GM12878 (cell line): Measurements from ENCODE around the gene GSE1. TPM values are rescaled to one million over a fixed set of nuclear protein-coding genes. Genes with fewer than 3 reads are reported as not detected.
A peak's percentile ranks its signal among the peaks of the same experiment; 100 is the strongest.

Experiments
- ATAC-seq: fragments of 200-7000 bp; cut with Tn5 transposase; 3 replicates; pipeline ENCODE4 v1.9.1; 2020; ENCODE audit warnings: mild to moderate bottlenecking, moderate library complexity
- BruUV-seq: library from RNA; stranded (reverse); fragments of 400-500 nt; replicated peaks from 2 replicates; lab custom pipeline; 2021; lab: Mats Ljungman, UMichigan
- CTCF ChIA-PET: fragments of 300-600 bp; sonication (Branson Sonifier 250); formaldehyde crosslinking; extraction: SDS; loops from one replicate; lab custom pipeline; 2021; ENCODE audit warnings: inconsistent platforms; lab: Yijun Ruan, JAX
- POLR2A ChIA-PET: fragments of 350-600 bp; formaldehyde crosslinking; extraction: SDS; loops from one replicate; lab custom pipeline; 2021; ENCODE audit warnings: inconsistent platforms; lab: Charles Lee
- RAD21 ChIA-PET: fragments of 300-600 bp; sonication (Branson Sonifier 250); formaldehyde crosslinking; loops from one replicate; lab custom pipeline; 2023; ENCODE audit warnings: antibody characterized with exemption; ENCODE audit not compliant: unreplicated experiment; lab: Charles Lee
- SMC1A ChIA-PET: fragments of 300-600 bp; sonication (Branson Sonifier 250); formaldehyde crosslinking; loops from one replicate; lab custom pipeline; 2023; ENCODE audit not compliant: unreplicated experiment, uncharacterized antibody; lab: Charles Lee
- DNase-seq: peaks from one replicate; pipeline ENCODE4 v3.0.0-alpha.2; 2011; ENCODE audit warnings: low read depth, low spot score
- FAIRE-seq: peaks from 3 replicates; lab custom pipeline; 2011; peaks lifted over from hg19 to GRCh38; lab: Jason Lieb, UNC
- H2AFZ ChIP-seq: 2 replicates; pipeline ENCODE4 v1.6.0; 2011; ENCODE audit warnings: low read depth, low read length, control low read depth; ENCODE audit not compliant: control insufficient read depth
- H3K27ac ChIP-seq: 2 replicates; pipeline ENCODE4 v1.5.1; 2011; ENCODE audit warnings: control low read depth; ENCODE audit not compliant: control insufficient read depth, insufficient read depth
- H3K27me3 ChIP-seq, 2 experiments: replicated peaks in 1 of 2; 2 replicates each; pipeline versions ENCODE4 v1.6.0 to v1.6.1; 2011; ENCODE audit warnings: low read length in 1 of 2; ENCODE audit not compliant: control insufficient read depth in 2 of 2, insufficient read depth in 2 of 2
- H3K36me3 ChIP-seq, 2 experiments: 2 replicates each; pipeline ENCODE4 v1.5.1; 2011; ENCODE audit warnings: low read length in 1 of 2; ENCODE audit not compliant: control insufficient read depth in 2 of 2, insufficient read depth in 2 of 2
- H3K4me1 ChIP-seq: 2 replicates; pipeline ENCODE4 v1.6.1; 2011; ENCODE audit warnings: mild to moderate bottlenecking, low read length, moderate library complexity, mixed read lengths; ENCODE audit not compliant: control insufficient read depth, insufficient read depth
- H3K4me2 ChIP-seq: 2 replicates; pipeline ENCODE4 v1.6.0; 2011; ENCODE audit warnings: control low read depth; ENCODE audit not compliant: control insufficient read depth, insufficient read depth
- H3K4me3 ChIP-seq: fragments of 200-600 bp; sonication (generic); 2 replicates; pipeline ENCODE4 v1.5.1; 2016
- H3K79me2 ChIP-seq: 2 replicates; pipeline ENCODE4 v1.6.0; 2011; ENCODE audit warnings: low read length; ENCODE audit not compliant: control insufficient read depth, insufficient read depth
- H3K9ac ChIP-seq: 2 replicates; pipeline ENCODE4 v1.8.0; 2011; ENCODE audit warnings: low read length, control low read depth, mixed read lengths; ENCODE audit not compliant: control insufficient read depth, insufficient read depth
- H3K9me3 ChIP-seq: replicated peaks from 3 replicates; pipeline ENCODE4 v1.5.1; 2011; ENCODE audit warnings: mild to moderate bottlenecking, low read length; ENCODE audit not compliant: control insufficient read depth, insufficient read depth
- H4K20me1 ChIP-seq: 2 replicates; pipeline ENCODE4 v1.6.0; 2011; ENCODE audit not compliant: control insufficient read depth, insufficient read depth
- CHD4 ChIP-seq: fragments of 200-600 bp; sonication (generic); IDR thresholded peaks from 2 replicates; pipeline ENCODE4 v1.6.1; 2016; ENCODE audit warnings: mild to moderate bottlenecking
- FOS ChIP-seq: IDR thresholded peaks from 3 replicates; pipeline ENCODE4 v1.6.1; 2011; ENCODE audit warnings: borderline replicate concordance; ENCODE audit not compliant: insufficient read length; ENCODE audit errors: extremely low read depth
- FOXK2 ChIP-seq: fragments of 450-650 bp; IDR thresholded peaks from 2 replicates; pipeline ENCODE4 v1.6.1; 2017; ENCODE audit warnings: mild to moderate bottlenecking, moderate library complexity
- GATAD2B ChIP-seq: fragments of 450-650 bp; conservative IDR thresholded peaks from 2 replicates; pipeline ENCODE4 v1.6.1; 2017; ENCODE audit warnings: low read depth, mild to moderate bottlenecking, moderate library complexity
- MEF2A ChIP-seq: IDR thresholded peaks from 2 replicates; pipeline ENCODE4 v1.6.1; 2011; ENCODE audit warnings: low read depth, mild to moderate bottlenecking, low read length, moderate library complexity; ENCODE audit not compliant: insufficient read depth
- PAX5 ChIP-seq: IDR thresholded peaks from 2 replicates; pipeline ENCODE4 v1.6.1; 2011; ENCODE audit warnings: low read depth, low read length, borderline replicate concordance
- PBX3 ChIP-seq: IDR thresholded peaks from 2 replicates; pipeline ENCODE4 v1.6.1; 2011; ENCODE audit warnings: mild to moderate bottlenecking, low read depth, low read length, moderate library complexity; ENCODE audit not compliant: insufficient replicate concordance
- POLR2A ChIP-seq: IDR thresholded peaks from 2 replicates; pipeline ENCODE4 v1.6.1; 2011; ENCODE audit warnings: low read depth, mild to moderate bottlenecking, low read length
- STAT1 ChIP-seq: fragments of 450-650 bp; conservative IDR thresholded peaks from 2 replicates; pipeline ENCODE4 v1.6.1; 2014; ENCODE audit warnings: antibody characterized with exemption, mild to moderate bottlenecking
- WGBS: methylation state at CpG from one replicate; pipeline ENCODE4 v1.1.6; 2016; ENCODE audit warnings: low lambda C conversion rate; ENCODE audit not compliant: insufficient replicate concordance, insufficient coverage; ENCODE audit errors: missing lambda C conversion rate; 5-methylcytosine and 5-hydroxymethylcytosine counted together
- in situ Hi-C: fragments of 300-500 bp; cut with MboI; formaldehyde crosslinking; loops from 9 replicates; pipeline ENCODE4 v1.14.3; 2018; ENCODE audit warnings: mixed read lengths
- intact Hi-C: fragments of 100-400 bp; cut with micrococcal nuclease; formaldehyde crosslinking; loops from one replicate; pipeline ENCODE4 v1.14.2; 2022; ENCODE audit not compliant: unreplicated experiment
- polyA plus RNA-seq, 11 experiments: library from polyadenylated mRNA; depleted of rRNA in 4 of 11; unstranded in 6 of 11; stranded (reverse) in 5 of 11; fragments of >200 nt; fragmentation: Nextera tagmentation in 4 of 11; fragmentation: Illumina TruSeq in 1 of 11; extraction: Ambion mirVana in 4 of 11; extraction: Trizol in 1 of 11; gene quantifications; 1 replicate in 1 of 11; 2 replicates in 10 of 11; pipeline versions ENCODE4 v1.2.1 to v1.2.3, GENCODE V29; 2011 to 2016; ENCODE audit warnings: inconsistent platforms in 2 of 11, missing spikeins in 2 of 11, low read depth in 1 of 11
- total RNA-seq, 4 experiments: library from RNA; depleted of rRNA in 3 of 4; stranded (reverse); fragments of >200 nt in 3 of 4; fragmentation: Illumina TruSeq in 1 of 4; extraction: Trizol in 1 of 4; gene quantifications; 2 replicates each; pipeline versions ENCODE4 v1.2.1 to v1.2.3, GENCODE V29; 2013 to 2021

GSE1 gene
- total and polyA plus RNA-seq, 10 of the 15 experiments (the other 5 are each of a cell fraction or from before 2014, with no cell fraction given): 4.6 to 58.7 (median 18.2) TPM

DNA sequence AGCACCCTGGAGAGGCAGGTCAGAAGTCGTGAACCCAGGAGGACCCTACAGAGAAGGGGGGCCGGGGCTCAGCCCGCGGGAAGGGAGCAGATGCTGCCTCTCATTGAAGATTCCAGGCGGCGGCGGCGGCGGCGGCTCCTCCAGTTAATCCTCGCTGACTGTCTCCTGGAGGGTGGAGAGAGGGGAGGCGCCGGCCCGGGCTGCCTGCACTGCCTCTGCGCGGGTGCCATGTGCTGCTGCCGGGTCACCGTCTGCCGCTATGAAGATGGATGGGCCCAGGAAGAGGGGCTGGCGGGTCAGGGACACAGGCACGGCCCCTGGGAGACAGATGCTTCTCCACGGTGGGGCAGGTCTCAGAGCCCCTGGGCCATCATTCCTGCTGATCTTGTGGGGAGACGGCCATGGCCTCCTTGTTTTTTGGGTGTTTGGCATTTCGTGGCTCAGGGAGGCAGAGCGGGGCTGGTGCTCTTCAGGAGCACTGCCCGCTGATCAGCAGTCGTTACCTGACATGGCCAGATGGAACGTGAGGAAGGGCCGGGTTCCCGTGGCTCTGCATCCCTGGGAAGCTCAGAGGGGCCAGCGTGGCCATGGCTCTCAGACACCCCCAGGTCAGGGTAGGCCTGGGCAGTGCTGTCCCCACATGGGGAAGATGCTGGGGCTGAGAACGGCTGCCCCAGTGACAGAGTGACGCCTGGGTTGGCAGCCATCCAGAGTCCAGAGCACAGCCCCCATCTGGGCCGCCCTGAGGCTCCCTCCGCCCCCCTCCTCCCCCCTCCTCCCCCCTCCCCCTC lies 39.5 kb downstream of the GSE1 start:
- CTCF ChIA-PET: no interaction called here
- intact Hi-C loops: no loop called here
- ATAC-seq (peak; percentile 44), FAIRE-seq (no peak), DNase-seq (no peak)
- H3K79me2 ChIP-seq: no peaks in the 10 kb centered on the region
- TF ChIP-seq POLR2A (peak; percentile 25), GATAD2B (0 out of 2 replicates have a peak, but pooled peaks have one; percentile 19), MEF2A (no peak), STAT1 (no peak), PBX3 (no peak), FOS (no peak), FOXK2 (no peak), CHD4 (no peak), PAX5 (no peak)
- no TSS peak for BruUV-seq
- no peaks in the 10 kb centered on the region for H3K4me1 ChIP-seq
- no peaks in the 10 kb centered on the region; the same call in 1 of the 2 replicates for H4K20me1 ChIP-seq
- H3K4me3 ChIP-seq: no peak overlapping the region
- no peaks in the 10 kb centered on the region for H3K9me3 ChIP-seq
- no peak overlapping the region for H2AFZ ChIP-seq
- no peak overlapping the region for H3K4me2 ChIP-seq
- H3K27ac ChIP-seq: no peak overlapping the region
- RAD21 ChIA-PET: no interaction called here
- H3K27me3 ChIP-seq: no peaks in the 10 kb centered on the region
- SMC1A ChIA-PET: no interaction called here
- WGBS: 92% methylated on average over 23 of the region's 35 CpGs
- H3K9ac ChIP-seq: no peak overlapping the region
- POLR2A ChIA-PET: no interaction called here
- in situ Hi-C loops: no loop called here
- peaks cover 3 to 48% of the 10 kb centered on the region in 2 experiments; a peak in 3 of 4 replicates for H3K36me3 ChIP-seq
